Stomach (tissue), 4 donors: ENCODE data around the gene PRKAG1.

Experiments
- CTCF ChIP-seq, 7 experiments: fragments of 450-650 bp in 4 of 7; fragments of 200-600 bp in 3 of 7; sonication (generic) in 3 of 7; IDR thresholded peaks; one replicate each; pipeline ENCODE4 v1.5.1; 2016 to 2019; ENCODE audit warnings: antibody characterized with exemption in 7 of 7, control low read depth in 2 of 7, mild to moderate bottlenecking in 1 of 7
- EP300 ChIP-seq: sonication (generic); formaldehyde crosslinking; IDR thresholded peaks from one replicate; pipeline ENCODE4 v1.6.1; 2017; ENCODE audit warnings: antibody characterized with exemption
- POLR2A ChIP-seq, 4 donors: fragments of 450-650 bp; IDR thresholded peaks; one replicate each; pipeline ENCODE4 v1.6.1; 2016; ENCODE audit warnings: antibody characterized with exemption in 4 of 4, control low read depth in 2 of 4, mild to moderate bottlenecking in 1 of 4, moderate library complexity in 1 of 4
- POLR2AphosphoS5 ChIP-seq, 3 donors: sonication (generic); formaldehyde crosslinking; IDR thresholded peaks; one replicate each; pipeline ENCODE4 v1.6.1; 2016; ENCODE audit warnings: antibody characterized with exemption in 3 of 3

GRCh38 chr12:49012739-49013138 lies 5.8 kb downstream of the PRKAG1 start:
- no peak for TF ChIP-seq POLR2A (IDR thresholded peaks at IDR 0.05)
- TF ChIP-seq CTCF (IDR thresholded peaks at IDR 0.05), result no peak
- TF ChIP-seq POLR2AphosphoS5 (IDR thresholded peaks at IDR 0.05), result no peak
- TF ChIP-seq EP300, result no peak
